Brain microvascular endothelial cell (primary cell): Measurements from ENCODE around the gene ZSWIM9.

Experiments used
- DNase-seq: peaks from one replicate; pipeline ENCODE4 v3.0.0-alpha.2; 2020
- H3K27ac ChIP-seq: fragments of 250-450 bp; sonication (Bioruptor Pico); 2 replicates; pipeline ENCODE4 v1.5.1; 2020; ENCODE audit warnings: mild to moderate bottlenecking, moderate library complexity
- H3K27me3 ChIP-seq: fragments of 250-450 bp; sonication (Bioruptor Pico); replicated peaks from 2 replicates; pipeline ENCODE4 v1.5.1; 2020; ENCODE audit warnings: mild to moderate bottlenecking
- H3K36me3 ChIP-seq: fragments of 250-450 bp; sonication (Bioruptor Pico); replicated peaks from 2 replicates; pipeline ENCODE4 v1.5.1; 2020; ENCODE audit warnings: mild to moderate bottlenecking
- H3K4me3 ChIP-seq: 2 replicates; pipeline ENCODE4 v1.5.1; 2011; ENCODE audit warnings: low read depth, mild to moderate bottlenecking, control low read depth, low read length, moderate library complexity
- CTCF ChIP-seq: IDR thresholded peaks from 2 replicates; pipeline ENCODE4 v1.5.1; 2011; ENCODE audit warnings: low read depth, mild to moderate bottlenecking, moderate library complexity, low read length, control low read depth, inconsistent platforms; ENCODE audit errors: missing control alignments
- in situ Hi-C: cut with HindIII; loops from 2 replicates; pipeline ENCODE4 v1.10.0; 2017; ENCODE audit warnings: low sequenced_read_pairs, low pct_ligation_motif_present

Gene ZSWIM9

GRCh38 chr19:48169939-48170803 is at the start of gene ZSWIM9, which contains the start of gene LIG1:
TSS of gene ZSWIM9 (plus strand) at chr19:48170680. CDS start at chr19:48171803, 1,123 bp downstream.
TSS of gene LIG1 (minus strand) at chr19:48170344. CDS start at chr19:48165566, 4,778 bp downstream.
- in situ Hi-C loops = no loop called here
- Histone ChIP-seq H3K4me3 (peak within 1 kb of the TSS; percentile 84), H3K27ac (peak within 1 kb of the TSS; percentile 76), H3K27me3 (no peaks in the 10 kb centered on the region), H3K36me3 (no peaks in the 10 kb centered on the region)
- DNase-seq = peak; percentile 91
- peak; percentile 10 for TF ChIP-seq CTCF

DNA sequence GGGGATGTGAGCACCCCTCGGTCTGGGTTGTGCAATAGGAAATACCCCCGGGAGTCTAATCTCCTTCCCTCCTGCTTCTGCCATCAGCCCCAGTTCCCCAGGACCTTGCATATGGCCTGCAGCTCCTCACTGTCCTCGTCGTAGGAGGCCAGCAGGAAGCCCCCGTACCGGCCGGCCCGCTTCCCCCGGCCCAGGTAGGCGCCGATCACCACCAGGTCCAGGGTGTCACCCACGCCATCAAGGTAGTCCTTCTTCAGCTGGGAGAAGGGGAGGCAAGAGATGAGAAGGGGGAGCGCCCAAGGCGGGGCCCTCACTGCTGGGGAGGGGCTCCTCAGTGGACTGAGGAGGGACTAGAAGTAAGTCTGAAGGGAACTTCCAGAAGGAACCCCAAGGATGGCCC is 49.4 kb upstream of the ZSWIM9 start:
- in situ Hi-C loops = no loop called here
- Histone ChIP-seq H3K4me3 (no peak overlapping the region), H3K27ac (no peak overlapping the region), H3K27me3 (no peaks in the 10 kb centered on the region), H3K36me3 (no peaks in the 10 kb centered on the region)
- no peak for DNase-seq
- no peak for TF ChIP-seq CTCF

DNA sequence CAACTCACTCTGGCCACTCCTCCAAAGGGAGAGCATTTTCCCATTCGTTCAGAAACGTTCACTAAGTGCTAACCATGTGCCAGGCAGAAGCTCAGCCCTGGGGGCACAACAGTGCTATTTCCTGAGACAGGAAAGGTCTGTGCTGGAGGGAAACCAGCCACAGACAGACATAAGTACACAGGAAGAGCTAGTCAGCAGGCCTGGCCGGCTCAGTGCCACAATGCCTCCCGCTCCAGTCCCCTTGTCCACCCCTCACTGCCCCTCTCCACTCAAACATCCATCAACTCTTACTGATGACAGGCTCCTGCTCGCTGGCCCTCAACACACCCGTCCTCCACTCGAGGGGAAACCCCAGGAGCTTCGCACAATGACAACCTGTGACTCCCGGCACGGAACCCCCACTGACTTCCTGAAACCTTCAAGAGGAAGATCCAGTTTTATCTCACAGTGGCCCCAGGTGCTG is 48.5 kb upstream of the ZSWIM9 start:
- in situ Hi-C loops = no loop called here
- Histone ChIP-seq H3K27me3 (no peaks in the 10 kb centered on the region), H3K4me3 (no peak overlapping the region), H3K27ac (no peak overlapping the region), H3K36me3 (no peaks in the 10 kb centered on the region)
- no peak for TF ChIP-seq CTCF
- DNase-seq = no peak

- no peaks in the 10 kb centered on the region for H3K36me3 ChIP-seq
Measured at GRCh38 chr19:48122421-48122820, 48.1 kb upstream of the ZSWIM9 start.

DNA sequence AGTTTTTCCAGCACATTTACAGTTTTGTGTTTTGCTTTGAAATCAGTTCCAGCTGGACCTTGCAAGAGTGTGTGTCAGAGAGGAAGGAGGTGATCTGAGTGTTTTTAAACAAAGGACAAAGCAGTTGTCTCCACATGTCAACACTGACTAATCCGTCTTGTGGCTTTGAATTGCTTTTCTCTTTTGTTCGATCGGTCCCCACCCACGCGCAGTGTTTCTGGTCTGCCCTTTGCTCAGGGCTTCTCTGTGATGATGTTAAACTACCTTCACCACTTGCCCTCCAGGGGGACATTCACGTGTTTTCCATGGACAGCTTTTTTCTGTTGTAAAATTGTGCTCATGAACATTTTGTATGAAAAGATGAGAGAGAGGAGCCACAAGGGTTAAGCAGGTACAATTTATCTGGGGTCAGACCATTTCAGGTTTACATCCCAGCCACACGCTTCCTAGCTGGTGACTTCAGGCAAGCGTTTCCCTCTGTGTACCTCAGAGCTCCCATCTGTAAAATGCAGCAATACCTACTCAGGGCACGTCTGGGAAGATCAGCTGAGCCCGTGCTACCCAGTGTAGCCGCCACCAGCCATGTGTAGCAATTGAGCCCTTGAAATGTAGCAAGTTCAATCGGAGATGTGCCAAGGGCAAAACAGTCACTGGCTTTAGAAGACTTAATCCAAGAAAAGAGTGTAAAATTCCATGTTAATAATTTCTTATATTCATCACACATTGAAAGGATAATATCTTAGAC is 46.4 kb upstream of the ZSWIM9 start:
- TF ChIP-seq CTCF = peak; percentile 63
- H3K27ac ChIP-seq = peak overlapping the region; percentile 48
- H3K4me3 ChIP-seq = no peak overlapping the region
- peak; percentile 67 for DNase-seq
- H3K27me3 ChIP-seq = no peaks in the 10 kb centered on the region
- no peaks in the 10 kb centered on the region for H3K36me3 ChIP-seq
- in situ Hi-C loops = no loop called here

More at GRCh38 chr19:48122421-48122820, 48.1 kb upstream of the ZSWIM9 start:
- in situ Hi-C loops = no loop called here
- DNase-seq = no peak
- Histone ChIP-seq H3K27me3 (no peaks in the 10 kb centered on the region), H3K4me3 (no peak overlapping the region), H3K27ac (no peak overlapping the region)
- no peak for TF ChIP-seq CTCF
